H9 (cell line): ENCODE data around the gene SAT2. TPM values are rescaled to one million over a fixed set of nuclear protein-coding genes. Genes with fewer than 3 reads are reported as not detected.

Experiments used
- DNase-seq: peaks from one replicate; pipeline ENCODE4 v3.0.0-alpha.2; 2017
- H2AFZ ChIP-seq: one replicate; pipeline ENCODE4 v1.6.1; 2013; ENCODE audit warnings: mild to moderate bottlenecking, low read length, control low read depth, moderate library complexity
- H2AK5ac ChIP-seq: 2 replicates; pipeline ENCODE4 v1.6.1; 2013; ENCODE audit warnings: low read length, control low read depth, mixed read lengths; ENCODE audit not compliant: insufficient read length
- H2BK120ac ChIP-seq: one replicate; pipeline ENCODE4 v1.6.1; 2013; ENCODE audit warnings: low read depth, mild to moderate bottlenecking, low read length, control low read depth, inconsistent platforms; ENCODE audit not compliant: poor library complexity, severe bottlenecking
- H2BK12ac ChIP-seq: 2 replicates; pipeline ENCODE4 v1.6.1; 2013; ENCODE audit warnings: low read length, control low read depth, mixed read lengths, low read depth; ENCODE audit not compliant: insufficient read length
- H2BK15ac ChIP-seq: 2 replicates; pipeline ENCODE4 v1.6.1; 2013; ENCODE audit warnings: low read depth, low read length, control low read depth
- H2BK20ac ChIP-seq: one replicate; pipeline ENCODE4 v1.6.1; 2013; ENCODE audit warnings: low read depth, mild to moderate bottlenecking, low read length, control low read depth, inconsistent platforms; ENCODE audit not compliant: poor library complexity, severe bottlenecking
- H2BK5ac ChIP-seq: 2 replicates; pipeline ENCODE4 v1.6.1; 2013; ENCODE audit warnings: low read length, control low read depth, mixed read lengths; ENCODE audit not compliant: insufficient read length
- H3K14ac ChIP-seq: 2 replicates; pipeline ENCODE4 v1.6.1; 2013; ENCODE audit warnings: low read length, control low read depth; ENCODE audit not compliant: insufficient read depth
- H3K18ac ChIP-seq: 2 replicates; pipeline ENCODE4 v1.6.1; 2013; ENCODE audit warnings: low read depth, mild to moderate bottlenecking, mixed read lengths, low read length, control low read depth; ENCODE audit not compliant: insufficient read length
- H3K23ac ChIP-seq: 2 replicates; pipeline ENCODE4 v1.6.1; 2013; ENCODE audit warnings: low read length, control low read depth, mixed read lengths, low read depth; ENCODE audit not compliant: insufficient read length
- H3K23me2 ChIP-seq: 2 replicates; pipeline ENCODE4 v1.6.1; 2013; ENCODE audit warnings: low read depth, mild to moderate bottlenecking, mixed read lengths, low read length, control low read depth; ENCODE audit not compliant: insufficient read length, poor library complexity, severe bottlenecking
- H3K27ac ChIP-seq: 2 replicates; pipeline ENCODE4 v1.5.1; 2013; ENCODE audit warnings: low read length, control low read depth, mixed read lengths, low read depth; ENCODE audit not compliant: insufficient read length
- H3K27me3 ChIP-seq: 2 replicates; pipeline ENCODE4 v1.6.1; 2013; ENCODE audit warnings: low read length, control low read depth, inconsistent platforms; ENCODE audit not compliant: insufficient read depth
- H3K4ac ChIP-seq: 2 replicates; pipeline ENCODE4 v1.6.1; 2013; ENCODE audit warnings: low read depth, mild to moderate bottlenecking, control low read depth, inconsistent platforms, low read length, moderate library complexity
- H3K4me1 ChIP-seq: 2 replicates; pipeline ENCODE4 v1.6.1; 2013; ENCODE audit warnings: low read length, control low read depth, inconsistent platforms; ENCODE audit not compliant: insufficient read depth
- H3K4me2 ChIP-seq: 2 replicates; pipeline ENCODE4 v1.6.1; 2013; ENCODE audit warnings: low read length, control low read depth, mixed read lengths; ENCODE audit not compliant: insufficient read length, insufficient read depth
- H3K56ac ChIP-seq: 2 replicates; pipeline ENCODE4 v1.6.1; 2013; ENCODE audit warnings: low read depth, mild to moderate bottlenecking, mixed read lengths, low read length, control low read depth; ENCODE audit not compliant: insufficient read length
- H3K79me1 ChIP-seq: 2 replicates; pipeline ENCODE4 v1.6.1; 2013; ENCODE audit warnings: low read depth, mild to moderate bottlenecking, moderate library complexity, low read length, control low read depth, inconsistent platforms; ENCODE audit not compliant: insufficient read depth, poor library complexity, severe bottlenecking
- H3K79me2 ChIP-seq: 2 replicates; pipeline ENCODE4 v1.6.1; 2013; ENCODE audit warnings: low read length, control low read depth, inconsistent platforms; ENCODE audit not compliant: insufficient read depth
- H3K9ac ChIP-seq: 2 replicates; pipeline ENCODE4 v1.6.1; 2013; ENCODE audit warnings: low read length, control low read depth, mixed read lengths; ENCODE audit not compliant: insufficient read length; ENCODE audit errors: extremely low read depth
- H3K9me3 ChIP-seq: one replicate; pipeline ENCODE4 v1.6.1; 2013; ENCODE audit warnings: low read depth, low read length, inconsistent platforms; ENCODE audit not compliant: control insufficient read depth
- H3T11ph ChIP-seq: one replicate; pipeline ENCODE4 v1.6.1; 2013; ENCODE audit warnings: mild to moderate bottlenecking, low read length, control low read depth, inconsistent platforms
- H4K20me1 ChIP-seq: one replicate; pipeline ENCODE4 v1.6.1; 2013; ENCODE audit not compliant: control insufficient read depth, insufficient read length, insufficient read depth
- H4K5ac ChIP-seq: 2 replicates; pipeline ENCODE4 v1.6.1; 2013; ENCODE audit warnings: low read depth, mild to moderate bottlenecking, mixed read lengths, low read length, control low read depth; ENCODE audit not compliant: insufficient read length
- H4K8ac ChIP-seq: replicated peaks from 2 replicates; pipeline ENCODE4 v1.6.1; 2013; ENCODE audit warnings: low read length, control low read depth, mixed read lengths, low read depth; ENCODE audit not compliant: insufficient read length
- H4K91ac ChIP-seq: 2 replicates; pipeline ENCODE4 v1.6.1; 2013; ENCODE audit warnings: low read depth, mild to moderate bottlenecking, moderate library complexity, mixed read lengths, low read length, control low read depth; ENCODE audit not compliant: insufficient read length
- H3K27ac Mint-ChIP-seq, 3 experiments: 2 replicates in 2 of 3; 3 replicates in 1 of 3; pipeline ENCODE4 v1.8.0; 2020 to 2021; ENCODE audit warnings: mixed read lengths in 3 of 3, mild to moderate bottlenecking in 1 of 3, moderate library complexity in 1 of 3
- H3K27me3 Mint-ChIP-seq: 2 replicates; pipeline ENCODE4 v1.8.0; 2021; ENCODE audit warnings: low read depth, mild to moderate bottlenecking, moderate library complexity, mixed read lengths
- H3K36me3 Mint-ChIP-seq, 3 experiments: 2 replicates in 2 of 3; 3 replicates in 1 of 3; pipeline ENCODE4 v1.8.0; 2020 to 2021; ENCODE audit warnings: low read depth in 3 of 3, mixed read lengths in 3 of 3; ENCODE audit not compliant: insufficient read depth in 1 of 3
- H3K4me1 Mint-ChIP-seq, 2 experiments: 2 replicates each; pipeline ENCODE4 v1.8.0; 2020; ENCODE audit warnings: mixed read lengths in 2 of 2
- H3K4me3 Mint-ChIP-seq, 2 experiments: 2 replicates in 1 of 2; 3 replicates in 1 of 2; pipeline ENCODE4 v1.8.0; 2020 to 2021; ENCODE audit warnings: mild to moderate bottlenecking in 2 of 2, mixed read lengths in 2 of 2, moderate library complexity in 1 of 2
- H3K9me3 Mint-ChIP-seq, 2 experiments: 2 replicates in 1 of 2; 3 replicates in 1 of 2; pipeline ENCODE4 v1.8.0; 2020; ENCODE audit warnings: mild to moderate bottlenecking in 2 of 2, mixed read lengths in 2 of 2, moderate library complexity in 1 of 2
- WGBS: extraction: QIAGEN DNeasy Blood & Tissue Kit; methylation state at CpG from one replicate; pipeline ENCODE4 v1.1.7; 2013; ENCODE audit warnings: missing lambda C conversion rate, low lambda C conversion rate, mixed read lengths; ENCODE audit not compliant: insufficient read length; ENCODE audit errors: extremely low coverage; 5-methylcytosine and 5-hydroxymethylcytosine counted together
- total RNA-seq: library from RNA; stranded (reverse); gene quantifications from 2 replicates; pipeline ENCODE4 v1.2.1, GENCODE V29; 2021
- TF ChIP-seq, protein P1 (sequence below): fragments of 200-600 bp; sonication (generic); conservative IDR thresholded peaks from 3 replicates; pipeline ENCODE4 v1.8.0; 2021; ENCODE audit warnings: antibody characterized with exemption, mild to moderate bottlenecking

Gene SAT2
- total RNA-seq, 1 experiment from 2014 or later, result 72.1 TPM

- H2AFZ ChIP-seq, result no peak within 1 kb of the TSS
- Mint-ChIP-seq H3K36me3 (peaks cover 4 to 15% (median 14%) of the 10 kb centered on the region in 3 experiments), H3K4me1 (peaks cover 21 to 29% of the 10 kb centered on the region in 2 experiments), H3K27me3 (peaks cover 2% of the 10 kb centered on the region; the same call in 1 of the 2 replicates), H3K4me3 (no peak within 1 kb of the TSS; a peak in 2 of 5 replicates), H3K27ac (no peak within 1 kb of the TSS), H3K9me3 (no peaks in the 10 kb centered on the region)
- H3K79me2 ChIP-seq, result no peaks in the 10 kb centered on the region
- no peak within 1 kb of the TSS for H2BK20ac ChIP-seq
- H2AK5ac ChIP-seq, result no peak within 1 kb of the TSS
- H3K4me1 ChIP-seq, result no peaks in the 10 kb centered on the region
- no peak within 1 kb of the TSS for H3K4ac ChIP-seq
- no peak within 1 kb of the TSS for H3K4me2 ChIP-seq
- TF ChIP-seq, protein P1, sequence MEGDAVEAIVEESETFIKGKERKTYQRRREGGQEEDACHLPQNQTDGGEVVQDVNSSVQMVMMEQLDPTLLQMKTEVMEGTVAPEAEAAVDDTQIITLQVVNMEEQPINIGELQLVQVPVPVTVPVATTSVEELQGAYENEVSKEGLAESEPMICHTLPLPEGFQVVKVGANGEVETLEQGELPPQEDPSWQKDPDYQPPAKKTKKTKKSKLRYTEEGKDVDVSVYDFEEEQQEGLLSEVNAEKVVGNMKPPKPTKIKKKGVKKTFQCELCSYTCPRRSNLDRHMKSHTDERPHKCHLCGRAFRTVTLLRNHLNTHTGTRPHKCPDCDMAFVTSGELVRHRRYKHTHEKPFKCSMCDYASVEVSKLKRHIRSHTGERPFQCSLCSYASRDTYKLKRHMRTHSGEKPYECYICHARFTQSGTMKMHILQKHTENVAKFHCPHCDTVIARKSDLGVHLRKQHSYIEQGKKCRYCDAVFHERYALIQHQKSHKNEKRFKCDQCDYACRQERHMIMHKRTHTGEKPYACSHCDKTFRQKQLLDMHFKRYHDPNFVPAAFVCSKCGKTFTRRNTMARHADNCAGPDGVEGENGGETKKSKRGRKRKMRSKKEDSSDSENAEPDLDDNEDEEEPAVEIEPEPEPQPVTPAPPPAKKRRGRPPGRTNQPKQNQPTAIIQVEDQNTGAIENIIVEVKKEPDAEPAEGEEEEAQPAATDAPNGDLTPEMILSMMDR, result no peak
- no peak within 1 kb of the TSS for H3K27ac ChIP-seq
- no peaks in the 10 kb centered on the region for H3K79me1 ChIP-seq
- H2BK12ac ChIP-seq, result no peak within 1 kb of the TSS
- H2BK120ac ChIP-seq, result no peak within 1 kb of the TSS
- no peak within 1 kb of the TSS for H3K23ac ChIP-seq
- no peak within 1 kb of the TSS for H3K18ac ChIP-seq
- H2BK15ac ChIP-seq, result no peak within 1 kb of the TSS
- H4K91ac ChIP-seq, result no peak within 1 kb of the TSS
- H4K8ac ChIP-seq, result no peak within 1 kb of the TSS
- H2BK5ac ChIP-seq, result no peak within 1 kb of the TSS
- no peak within 1 kb of the TSS for H4K5ac ChIP-seq
- WGBS, result no CpG with 5 or more reads among the region's 13 CpGs
- H4K20me1 ChIP-seq, result no peaks in the 10 kb centered on the region
- no peak within 1 kb of the TSS for H3K56ac ChIP-seq
- H3K14ac ChIP-seq, result no peak within 1 kb of the TSS
- no peaks in the 10 kb centered on the region for H3K9me3 ChIP-seq
- H3K9ac ChIP-seq, result no peak within 1 kb of the TSS
- H3T11ph ChIP-seq, result no peak within 1 kb of the TSS
- H3K27me3 ChIP-seq, result no peaks in the 10 kb centered on the region
- peaks cover 8% of the 10 kb centered on the region for H3K23me2 ChIP-seq
- DNase-seq, result no peak
Measured at GRCh38 chr17:7629939-7630571, 2.4 kb upstream of the SAT2 start, which contains the start of gene SHBG. Gene SHBG, plus strand, starts transcription at chr17:7630135. Its CDS starts 38 bp downstream, at chr17:7630173.
